Stimulated activated CD4-positive, alpha-beta T cell treated with anti-CD3 and anti-CD28 coated beads, Interleukin-4, amount 100 ng/mL, for 1 hour (primary cell): ENCODE results near the gene PNMA1.

ENCODE experiments used
- DNase-seq: peaks from one replicate; pipeline ENCODE4 v3.0.0-alpha.2; 2020

PNMA1 gene

DNA sequence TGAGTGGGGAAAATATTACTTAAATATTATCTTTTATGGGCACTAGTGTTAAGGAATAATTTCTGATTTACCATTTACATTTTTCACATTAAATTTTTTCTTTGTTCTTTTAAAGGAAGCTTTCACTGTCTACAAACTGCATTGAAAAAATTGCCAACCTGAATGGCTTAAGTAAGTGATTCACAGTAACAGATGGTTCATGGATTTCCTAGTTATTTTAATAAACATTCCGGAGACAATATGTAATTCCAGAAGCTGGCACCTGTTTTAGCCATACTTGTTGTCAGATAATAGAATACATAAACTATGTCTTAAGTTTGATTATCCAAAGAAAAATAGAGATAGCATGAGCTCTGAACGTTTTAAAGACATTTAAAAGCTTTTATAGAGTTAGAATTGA is 52.3 kb downstream of the PNMA1 start:
- DNase-seq, result no peak
